K562 (cell line): Measurements from ENCODE around the gene SLC22A23. TPM values are rescaled to one million over a fixed set of nuclear protein-coding genes. Genes with fewer than 3 reads are reported as not detected.

Source experiments
- CBFB ChIP-seq: sonication (generic); formaldehyde crosslinking; IDR thresholded peaks from 2 replicates; pipeline ENCODE4 v1.4.0; 2020; ENCODE audit warnings: mild to moderate bottlenecking, missing genetic modification reagents
- CEBPB ChIP-seq: fragments of 450-650 bp; IDR thresholded peaks from 2 replicates; pipeline ENCODE4 v1.6.1; 2016; ENCODE audit warnings: missing genetic modification characterization, missing compliant biosample characterization
- ESRRB ChIP-seq: fragments of 250-450 bp; sonication (Bioruptor Pico); IDR thresholded peaks from 2 replicates; pipeline ENCODE4 v1.5.0; 2020; ENCODE audit warnings: mild to moderate bottlenecking, moderate library complexity, borderline replicate concordance
- FOXJ3 ChIP-seq: sonication (generic); formaldehyde crosslinking; IDR thresholded peaks from 2 replicates; pipeline ENCODE4 v1.4.0; 2020; ENCODE audit warnings: mild to moderate bottlenecking, missing genetic modification reagents
- LEF1 ChIP-seq: fragments of 450-650 bp; IDR thresholded peaks from 2 replicates; pipeline ENCODE4 v1.6.1; 2016; ENCODE audit warnings: mild to moderate bottlenecking
- MITF ChIP-seq: IDR thresholded peaks from 2 replicates; pipeline ENCODE4 v1.6.1; 2014; ENCODE audit warnings: antibody characterized with exemption
- NR2C2 ChIP-seq, 2 experiments: fragments of 200-800 bp in 1 of 2; sonication (Bioruptor generic) in 1 of 2; sonication (generic) in 1 of 2; formaldehyde crosslinking in 1 of 2; IDR thresholded peaks; 2 replicates each; pipeline versions ENCODE4 v1.6.1 to v1.8.0; 2016 to 2022; ENCODE audit warnings: mild to moderate bottlenecking in 1 of 2, missing compliant biosample characterization in 1 of 2, missing genetic modification characterization in 1 of 2, missing genetic modification reagents in 1 of 2
- NRF1 ChIP-seq, 2 experiments: fragments of 450-650 bp; IDR thresholded peaks in 1 of 2; conservative IDR thresholded peaks in 1 of 2; 2 replicates each; pipeline ENCODE4 v1.6.1; 2014; ENCODE audit warnings: mild to moderate bottlenecking in 2 of 2
- PURB ChIP-seq: sonication (generic); formaldehyde crosslinking; IDR thresholded peaks from 2 replicates; pipeline ENCODE4 v1.9.0; 2021; ENCODE audit warnings: low read depth, mild to moderate bottlenecking, missing genetic modification reagents
- RBFOX2 ChIP-seq: fragments of 200-400 bp; formaldehyde crosslinking; IDR thresholded peaks from 2 replicates; pipeline ENCODE4 v1.6.1; 2017; ENCODE audit warnings: low read depth, mild to moderate bottlenecking, low read length, moderate library complexity
- RBM25 ChIP-seq: fragments of 200-400 bp; formaldehyde crosslinking; IDR thresholded peaks from 2 replicates; pipeline ENCODE4 v1.6.1; 2018; ENCODE audit warnings: low read length, low read depth, moderate library complexity; ENCODE audit not compliant: severe bottlenecking
- RFX5 ChIP-seq: IDR thresholded peaks from 2 replicates; pipeline ENCODE4 v1.6.1; 2011; ENCODE audit warnings: low read depth, mild to moderate bottlenecking, improper control_type of control experiment, low read length
- SIN3A ChIP-seq, 2 experiments: fragments of 150-350 bp in 1 of 2; IDR thresholded peaks; 2 replicates each; pipeline ENCODE4 v1.6.1; 2011 to 2016; ENCODE audit warnings: borderline replicate concordance in 2 of 2, low read depth in 2 of 2, low read length in 2 of 2, mild to moderate bottlenecking in 2 of 2, moderate library complexity in 2 of 2; ENCODE audit not compliant: control insufficient read depth in 1 of 2
- TCF15 ChIP-seq: fragments of 250-450 bp; sonication (Bioruptor Pico); IDR thresholded peaks from 2 replicates; pipeline ENCODE4 v1.8.0; 2022; ENCODE audit warnings: moderate library complexity, mild to moderate bottlenecking, inconsistent platforms
- TGIF2 ChIP-seq: sonication (generic); formaldehyde crosslinking; IDR thresholded peaks from 2 replicates; pipeline ENCODE4 v1.8.1; 2022; ENCODE audit warnings: mild to moderate bottlenecking, missing genetic modification reagents, moderate library complexity
- TRIM24 ChIP-seq, 2 experiments: fragments of 450-650 bp; IDR thresholded peaks; 2 replicates each; pipeline ENCODE4 v1.6.1; 2016
- ZFP91 ChIP-seq: sonication (generic); formaldehyde crosslinking; IDR thresholded peaks from 2 replicates; pipeline ENCODE4 v1.8.0; 2022; ENCODE audit warnings: mild to moderate bottlenecking, missing genetic modification reagents
- ZNF175 ChIP-seq: fragments of 200-800 bp; sonication (Bioruptor generic); IDR thresholded peaks from 2 replicates; pipeline ENCODE4 v1.6.1; 2016; ENCODE audit warnings: low read depth, mild to moderate bottlenecking, missing genetic modification characterization, missing compliant biosample characterization
- ZNF311 ChIP-seq: fragments of 250-450 bp; sonication (Bioruptor Pico); IDR thresholded peaks from 2 replicates; pipeline ENCODE4 v1.4.0; 2020; ENCODE audit warnings: mild to moderate bottlenecking, moderate library complexity
- ZNF583 ChIP-seq: fragments of 250-450 bp; sonication (Bioruptor Pico); IDR thresholded peaks from 2 replicates; pipeline ENCODE4 v1.4.0; 2020
- ZNF589 ChIP-seq: fragments of 200-800 bp; sonication (Bioruptor generic); IDR thresholded peaks from 2 replicates; pipeline ENCODE4 v1.6.1; 2016; ENCODE audit warnings: low read depth, missing genetic modification characterization, missing compliant biosample characterization
- ZNF764 ChIP-seq: fragments of 250-450 bp; sonication (Bioruptor Pico); IDR thresholded peaks from 2 replicates; pipeline ENCODE4 v1.4.0; 2020; ENCODE audit warnings: low read depth, mild to moderate bottlenecking, moderate library complexity
- ZNF766 ChIP-seq: fragments of 200-800 bp; sonication (Bioruptor generic); conservative IDR thresholded peaks from 2 replicates; pipeline ENCODE4 v1.6.1; 2016; ENCODE audit warnings: missing genetic modification characterization, missing compliant biosample characterization
- polyA plus RNA-seq, 8 experiments: library from polyadenylated mRNA; depleted of rRNA in 4 of 8; stranded (reverse) in 5 of 8; unstranded in 3 of 8; fragments of >200 nt; fragmentation: Nextera tagmentation in 2 of 8; fragmentation: Illumina TruSeq in 1 of 8; extraction: Ambion mirVana in 2 of 8; extraction: Trizol in 1 of 8; gene quantifications; 2 replicates each; pipeline versions ENCODE4 v1.2.1 to v1.2.3, GENCODE V29; 2011 to 2014; ENCODE audit warnings: inconsistent platforms in 1 of 8, missing spikeins in 1 of 8
- total RNA-seq, 7 experiments: library from RNA; depleted of rRNA in 6 of 7; stranded (reverse); fragments of >200 nt in 6 of 7; fragmentation: Illumina TruSeq in 2 of 7; extraction: Trizol in 2 of 7; gene quantifications; 2 replicates each; pipeline versions ENCODE4 v1.2.1 to v1.2.3, GENCODE V29; 2011 to 2021; ENCODE audit warnings: low replicate concordance in 1 of 7
- TF ChIP-seq, protein P1 (sequence below): fragments of 450-650 bp; IDR thresholded peaks from 2 replicates; pipeline ENCODE4 v1.6.1; 2018; ENCODE audit warnings: mild to moderate bottlenecking, low read depth; ENCODE audit not compliant: partially characterized antibody

SLC22A23 gene
- total and polyA plus RNA-seq, 9 of the 15 experiments (the other 6 are each of a cell fraction or from before 2014, with no cell fraction given), result 0.30 to 8.7 (median 2.5) TPM

GRCh38 chr6:3340358-3340802 is 116.5 kb downstream of the SLC22A23 start (continued):
- TF ChIP-seq PURB, result no peak
- no peak for TF ChIP-seq ZNF589
- TF ChIP-seq CBFB, result no peak
- TF ChIP-seq ZNF766, result no peak
- no peak for TF ChIP-seq RFX5
- TF ChIP-seq NRF1 (conservative IDR thresholded peaks at IDR 0.05 in 1 of 2, IDR thresholded peaks at IDR 0.05 in 1 of 2), result no peak
- TF ChIP-seq RBM25, result no peak
- TF ChIP-seq ZFP91 (CRISPR knock-in tag), result no peak
- no peak for TF ChIP-seq ZNF583 (CRISPR knock-in tag)
- TF ChIP-seq ZNF764, result no peak
- TF ChIP-seq TCF15, result no peak
- no peak for TF ChIP-seq TGIF2 (CRISPR knock-in tag)
- no peak for TF ChIP-seq ESRRB
- TF ChIP-seq ZNF311 (CRISPR knock-in tag), result no peak
- TF ChIP-seq SIN3A (IDR thresholded peaks at IDR 0.05; ENCODE audit: borderline replicate concordance in 2 of 2, control insufficient read depth in 1 of 2, low read depth in 2 of 2, low read length in 2 of 2), result no peak
- TF ChIP-seq NR2C2 (CRISPR knock-in tag; IDR thresholded peaks at IDR 0.05), result no peak
- no peak for TF ChIP-seq NR2C2 (tag; IDR thresholded peaks at IDR 0.05)
- no peak for TF ChIP-seq FOXJ3 (CRISPR knock-in tag)
- peak in 1 of 2 experiments; percentile 11; a peak in 1 of 4 replicates for TF ChIP-seq TRIM24 (IDR thresholded peaks at IDR 0.05)
- no peak for TF ChIP-seq ZNF175 (CRISPR knock-in tag)
- TF ChIP-seq, protein P1, sequence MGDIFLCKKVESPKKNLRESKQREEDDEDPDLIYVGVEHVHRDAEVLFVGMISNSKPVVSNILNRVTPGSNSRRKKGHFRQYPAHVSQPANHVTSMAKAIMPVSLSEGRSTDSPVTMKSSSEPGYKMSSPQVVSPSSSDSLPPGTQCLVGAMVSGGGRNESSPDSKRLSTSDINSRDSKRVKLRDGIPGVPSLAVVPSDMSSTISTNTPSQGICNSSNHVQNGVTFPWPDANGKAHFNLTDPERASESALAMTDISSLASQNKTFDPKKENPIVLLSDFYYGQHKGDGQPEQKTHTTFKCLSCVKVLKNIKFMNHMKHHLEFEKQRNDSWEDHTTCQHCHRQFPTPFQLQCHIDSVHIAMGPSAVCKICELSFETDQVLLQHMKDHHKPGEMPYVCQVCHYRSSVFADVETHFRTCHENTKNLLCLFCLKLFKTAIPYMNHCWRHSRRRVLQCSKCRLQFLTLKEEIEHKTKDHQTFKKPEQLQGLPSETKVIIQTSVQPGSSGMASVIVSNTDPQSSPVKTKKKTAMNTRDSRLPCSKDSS, result no peak
- peak; percentile 60; the same call in 1 of the 2 replicates for TF ChIP-seq CEBPB (tag)
- TF ChIP-seq RBFOX2, result no peak
- no peak for TF ChIP-seq LEF1
- no peak for TF ChIP-seq MITF
